GM12878 (cell line): ENCODE data around the gene TINCR. TPM values are rescaled to one million over a fixed set of nuclear protein-coding genes. Genes with fewer than 3 reads are reported as not detected.

ENCODE experiments used
- ATAC-seq: fragments of 200-7000 bp; cut with Tn5 transposase; 3 replicates; pipeline ENCODE4 v1.9.1; 2020; ENCODE audit warnings: mild to moderate bottlenecking, moderate library complexity
- BruUV-seq: library from RNA; stranded (reverse); fragments of 400-500 nt; replicated peaks from 2 replicates; lab custom pipeline; 2021; lab: Mats Ljungman, UMichigan
- CTCF ChIA-PET: fragments of 300-600 bp; sonication (Branson Sonifier 250); formaldehyde crosslinking; extraction: SDS; loops from one replicate; lab custom pipeline; 2021; ENCODE audit warnings: inconsistent platforms; lab: Yijun Ruan, JAX
- POLR2A ChIA-PET: fragments of 350-600 bp; formaldehyde crosslinking; extraction: SDS; loops from one replicate; lab custom pipeline; 2021; ENCODE audit warnings: inconsistent platforms; lab: Charles Lee
- RAD21 ChIA-PET: fragments of 300-600 bp; sonication (Branson Sonifier 250); formaldehyde crosslinking; loops from one replicate; lab custom pipeline; 2023; ENCODE audit warnings: antibody characterized with exemption; ENCODE audit not compliant: unreplicated experiment; lab: Charles Lee
- SMC1A ChIA-PET: fragments of 300-600 bp; sonication (Branson Sonifier 250); formaldehyde crosslinking; loops from one replicate; lab custom pipeline; 2023; ENCODE audit not compliant: unreplicated experiment, uncharacterized antibody; lab: Charles Lee
- DNase-seq: peaks from one replicate; pipeline ENCODE4 v3.0.0-alpha.2; 2011; ENCODE audit warnings: low read depth, low spot score
- FAIRE-seq: peaks from 3 replicates; lab custom pipeline; 2011; peaks lifted over from hg19 to GRCh38; lab: Jason Lieb, UNC
- H2AFZ ChIP-seq: 2 replicates; pipeline ENCODE4 v1.6.0; 2011; ENCODE audit warnings: low read depth, low read length, control low read depth; ENCODE audit not compliant: control insufficient read depth
- H3K27ac ChIP-seq: 2 replicates; pipeline ENCODE4 v1.5.1; 2011; ENCODE audit warnings: control low read depth; ENCODE audit not compliant: control insufficient read depth, insufficient read depth
- H3K27me3 ChIP-seq, 2 experiments: replicated peaks in 1 of 2; 2 replicates each; pipeline versions ENCODE4 v1.6.0 to v1.6.1; 2011; ENCODE audit warnings: low read length in 1 of 2; ENCODE audit not compliant: control insufficient read depth in 2 of 2, insufficient read depth in 2 of 2
- H3K36me3 ChIP-seq, 2 experiments: 2 replicates each; pipeline ENCODE4 v1.5.1; 2011; ENCODE audit warnings: low read length in 1 of 2; ENCODE audit not compliant: control insufficient read depth in 2 of 2, insufficient read depth in 2 of 2
- H3K4me1 ChIP-seq: 2 replicates; pipeline ENCODE4 v1.6.1; 2011; ENCODE audit warnings: mild to moderate bottlenecking, low read length, moderate library complexity, mixed read lengths; ENCODE audit not compliant: control insufficient read depth, insufficient read depth
- H3K4me2 ChIP-seq: 2 replicates; pipeline ENCODE4 v1.6.0; 2011; ENCODE audit warnings: control low read depth; ENCODE audit not compliant: control insufficient read depth, insufficient read depth
- H3K4me3 ChIP-seq: fragments of 200-600 bp; sonication (generic); 2 replicates; pipeline ENCODE4 v1.5.1; 2016
- H3K79me2 ChIP-seq: 2 replicates; pipeline ENCODE4 v1.6.0; 2011; ENCODE audit warnings: low read length; ENCODE audit not compliant: control insufficient read depth, insufficient read depth
- H3K9ac ChIP-seq: 2 replicates; pipeline ENCODE4 v1.8.0; 2011; ENCODE audit warnings: low read length, control low read depth, mixed read lengths; ENCODE audit not compliant: control insufficient read depth, insufficient read depth
- H3K9me3 ChIP-seq: replicated peaks from 3 replicates; pipeline ENCODE4 v1.5.1; 2011; ENCODE audit warnings: mild to moderate bottlenecking, low read length; ENCODE audit not compliant: control insufficient read depth, insufficient read depth
- H4K20me1 ChIP-seq: 2 replicates; pipeline ENCODE4 v1.6.0; 2011; ENCODE audit not compliant: control insufficient read depth, insufficient read depth
- CBFB ChIP-seq: IDR thresholded peaks from 2 replicates; pipeline ENCODE4 v1.6.1; 2016; ENCODE audit warnings: antibody characterized with exemption, low read depth
- CEBPB ChIP-seq, 2 experiments: fragments of 150-350 bp in 1 of 2; IDR thresholded peaks; 2 replicates each; pipeline ENCODE4 v1.6.1; 2012 to 2014; ENCODE audit warnings: low read depth in 2 of 2, low read length in 2 of 2, borderline replicate concordance in 1 of 2, inconsistent platforms in 1 of 2
- CTCF ChIP-seq, 3 experiments: IDR thresholded peaks in 2 of 3; conservative IDR thresholded peaks in 1 of 3; 2 replicates each; pipeline ENCODE4 v1.5.1; 2011; ENCODE audit warnings: low read depth in 3 of 3, low read length in 3 of 3, mild to moderate bottlenecking in 3 of 3, control low read depth in 2 of 3, moderate library complexity in 2 of 3, inconsistent platforms in 1 of 3, mixed read lengths in 1 of 3; ENCODE audit not compliant: control insufficient read depth in 2 of 3, insufficient read depth in 1 of 3; ENCODE audit errors: extremely low read depth in 1 of 3
- EGR1 ChIP-seq, 2 experiments: IDR thresholded peaks; 1 replicate in 1 of 2; 2 replicates in 1 of 2; pipeline ENCODE4 v1.6.1; 2011 to 2012; ENCODE audit warnings: low read depth in 2 of 2, low read length in 2 of 2, borderline replicate concordance in 1 of 2, mild to moderate bottlenecking in 1 of 2, moderate library complexity in 1 of 2
- WGBS: methylation state at CpG from one replicate; pipeline ENCODE4 v1.1.6; 2016; ENCODE audit warnings: low lambda C conversion rate; ENCODE audit not compliant: insufficient replicate concordance, insufficient coverage; ENCODE audit errors: missing lambda C conversion rate; 5-methylcytosine and 5-hydroxymethylcytosine counted together
- in situ Hi-C: fragments of 300-500 bp; cut with MboI; formaldehyde crosslinking; loops from 9 replicates; pipeline ENCODE4 v1.14.3; 2018; ENCODE audit warnings: mixed read lengths
- intact Hi-C: fragments of 100-400 bp; cut with micrococcal nuclease; formaldehyde crosslinking; loops from one replicate; pipeline ENCODE4 v1.14.2; 2022; ENCODE audit not compliant: unreplicated experiment
- polyA plus RNA-seq, 11 experiments: library from polyadenylated mRNA; depleted of rRNA in 4 of 11; unstranded in 6 of 11; stranded (reverse) in 5 of 11; fragments of >200 nt; fragmentation: Nextera tagmentation in 4 of 11; fragmentation: Illumina TruSeq in 1 of 11; extraction: Ambion mirVana in 4 of 11; extraction: Trizol in 1 of 11; gene quantifications; 1 replicate in 1 of 11; 2 replicates in 10 of 11; pipeline versions ENCODE4 v1.2.1 to v1.2.3, GENCODE V29; 2011 to 2016; ENCODE audit warnings: inconsistent platforms in 2 of 11, missing spikeins in 2 of 11, low read depth in 1 of 11
- total RNA-seq, 4 experiments: library from RNA; depleted of rRNA in 3 of 4; stranded (reverse); fragments of >200 nt in 3 of 4; fragmentation: Illumina TruSeq in 1 of 4; extraction: Trizol in 1 of 4; gene quantifications; 2 replicates each; pipeline versions ENCODE4 v1.2.1 to v1.2.3, GENCODE V29; 2013 to 2021
- TF ChIP-seq, protein P1 (sequence below): IDR thresholded peaks from 2 replicates; pipeline ENCODE4 v1.6.1; 2011; ENCODE audit warnings: borderline replicate concordance, low read depth, mild to moderate bottlenecking, moderate library complexity, mixed read lengths, low read length; ENCODE audit not compliant: insufficient read depth; ENCODE audit errors: extremely low read length

TINCR gene
- total and polyA plus RNA-seq, 10 of the 15 experiments (the other 5 are each of a cell fraction or from before 2014, with no cell fraction given) = 0.02 to 0.36 (median 0.06) TPM; not detected in 3

DNA sequence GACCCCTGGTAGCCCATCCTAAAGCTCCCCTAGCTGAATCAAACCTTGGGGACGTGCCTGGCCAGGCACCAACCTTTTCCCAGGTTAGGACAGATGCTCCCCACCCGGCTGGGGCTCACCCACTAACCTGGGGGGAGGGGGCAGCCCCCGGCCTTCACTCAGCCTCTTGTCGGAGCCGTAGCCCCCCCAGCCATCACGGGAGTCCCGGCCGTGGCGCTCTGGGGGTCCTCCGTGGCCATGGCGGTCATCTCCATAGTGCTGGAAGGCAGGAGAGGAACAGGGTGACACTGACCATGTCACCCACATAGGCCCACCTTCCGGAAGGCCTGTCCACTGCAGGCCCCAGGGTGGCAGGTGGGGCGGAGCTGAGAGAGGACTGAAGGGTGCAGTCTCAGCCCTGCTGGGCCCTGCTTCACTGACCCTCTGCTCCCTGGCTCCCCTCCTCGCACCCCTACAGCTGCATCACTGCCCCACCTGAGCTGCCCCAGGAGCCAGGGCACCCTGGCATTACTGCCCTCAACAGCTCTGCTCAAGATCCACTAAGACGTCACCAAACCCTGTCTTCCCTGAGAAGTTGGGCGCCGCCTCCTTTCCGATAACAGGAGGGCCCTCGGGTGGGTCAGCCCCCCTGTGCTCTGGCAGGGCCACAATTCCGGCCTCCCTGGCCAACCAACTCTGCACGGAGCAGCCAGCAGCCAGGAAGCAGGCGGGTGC is 22.6 kb upstream of the TINCR start (continued):
- no peak for TF ChIP-seq CTCF (IDR thresholded peaks at IDR 0.05 in 2 of 3, conservative IDR thresholded peaks at IDR 0.05 in 1 of 3; ENCODE audit: control insufficient read depth in 2 of 3, extremely low read depth in 1 of 3, insufficient read depth in 1 of 3, low read depth in 3 of 3, low read length in 3 of 3)
- no peak for TF ChIP-seq CEBPB (IDR thresholded peaks at IDR 0.05; ENCODE audit: borderline replicate concordance in 1 of 2, low read depth in 2 of 2, low read length in 2 of 2)

- BruUV-seq = no TSS peak
- CTCF ChIA-PET = interaction anchor here (1.1 kb wide), 1 partner anchor 10 kb away, joined by 3 read pairs; no protein-coding TSS in a partner anchor
- H3K9me3 ChIP-seq = no peaks in the 10 kb centered on the region
Observed at GRCh38 chr19:5588906-5589676, 21.3 kb upstream of the TINCR start.

More at GRCh38 chr19:5588906-5589676, 21.3 kb upstream of the TINCR start:
- WGBS = 96% methylated on average over 28 of the region's 30 CpGs
- in situ Hi-C loops = no loop called here
- peaks cover 5% of the 10 kb centered on the region for H3K4me1 ChIP-seq
- TF ChIP-seq, protein P1, sequence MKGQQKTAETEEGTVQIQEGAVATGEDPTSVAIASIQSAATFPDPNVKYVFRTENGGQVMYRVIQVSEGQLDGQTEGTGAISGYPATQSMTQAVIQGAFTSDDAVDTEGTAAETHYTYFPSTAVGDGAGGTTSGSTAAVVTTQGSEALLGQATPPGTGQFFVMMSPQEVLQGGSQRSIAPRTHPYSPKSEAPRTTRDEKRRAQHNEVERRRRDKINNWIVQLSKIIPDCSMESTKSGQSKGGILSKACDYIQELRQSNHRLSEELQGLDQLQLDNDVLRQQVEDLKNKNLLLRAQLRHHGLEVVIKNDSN = no peak
- no peak for TF ChIP-seq EGR1 (IDR thresholded peaks at IDR 0.05; ENCODE audit: borderline replicate concordance in 1 of 2, low read depth in 2 of 2, low read length in 2 of 2)
- TF ChIP-seq CBFB = no peak
- TF ChIP-seq, all 136 proteins: peak for 0
- Histone ChIP-seq H3K4me2 (no peak overlapping the region), H3K27ac (no peak overlapping the region), H2AFZ (no peak overlapping the region), H4K20me1 (peaks cover 3% of the 10 kb centered on the region; the same call in 1 of the 2 replicates), H3K4me3 (no peak overlapping the region), H3K27me3 (no peaks in the 10 kb centered on the region), H3K79me2 (no peaks in the 10 kb centered on the region), H3K9ac (no peak overlapping the region), H3K36me3 (peaks cover 24 to 55% of the 10 kb centered on the region in 2 experiments)
- intact Hi-C loops = no loop called here
- no peak for FAIRE-seq
- POLR2A ChIA-PET = no interaction called here
- no peak for ATAC-seq
- DNase-seq = no peak
- RAD21 ChIA-PET = no interaction called here
- SMC1A ChIA-PET = no interaction called here
